Endothelial cell of umbilical vein (primary cell): ENCODE data around the gene EP400. TPM values are rescaled to one million over a fixed set of nuclear protein-coding genes. Genes with fewer than 3 reads are reported as not detected.

Source experiments
- BruUV-seq: library from RNA; stranded (reverse); fragments of 400-500 nt; replicated peaks from 2 replicates; lab custom pipeline; 2021; lab: Mats Ljungman, UMichigan
- CTCF ChIA-PET: fragments of 300-600, 350-600 bp; sonication (Branson Sonifier 250); formaldehyde crosslinking; loops from one replicate; lab custom pipeline; 2021; ENCODE audit warnings: antibody characterized with exemption, inconsistent platforms; lab: Charles Lee
- POLR2A ChIA-PET: fragments of 300-600, 350-600 bp; sonication (Branson Sonifier 250); formaldehyde crosslinking; loops from one replicate; lab custom pipeline; 2021; ENCODE audit warnings: antibody characterized with exemption, inconsistent platforms; lab: Charles Lee
- DNase-seq: peaks from one replicate; pipeline ENCODE4 v3.0.0-alpha.2; 2011; ENCODE audit warnings: low read depth, low spot score
- FAIRE-seq: peaks from 2 replicates; lab custom pipeline; 2011; peaks lifted over from hg19 to GRCh38; lab: Jason Lieb, UNC
- H2AFZ ChIP-seq: 2 replicates; pipeline ENCODE4 v1.6.0; 2012; ENCODE audit warnings: low read depth, low read length, control low read depth, inconsistent platforms
- H3K27ac ChIP-seq: 2 replicates; pipeline ENCODE4 v1.5.1; 2011; ENCODE audit warnings: low read depth, mild to moderate bottlenecking, control low read depth, low read length, moderate library complexity; ENCODE audit not compliant: insufficient read depth
- H3K27me3 ChIP-seq, 2 experiments: 2 replicates each; pipeline versions ENCODE4 v1.6.0 to v1.6.1; 2011; ENCODE audit warnings: low read length in 2 of 2, mixed read lengths in 1 of 2; ENCODE audit not compliant: control insufficient read depth in 2 of 2, insufficient read depth in 2 of 2
- H3K36me3 ChIP-seq, 2 experiments: 2 replicates in 1 of 2; 3 replicates in 1 of 2; pipeline ENCODE4 v1.5.1; 2011; ENCODE audit warnings: low read length in 2 of 2, mild to moderate bottlenecking in 1 of 2, moderate library complexity in 1 of 2; ENCODE audit not compliant: control insufficient read depth in 2 of 2, insufficient read depth in 2 of 2; ENCODE audit errors: extremely low read depth in 1 of 2
- H3K4me1 ChIP-seq: 3 replicates; pipeline ENCODE4 v1.5.1; 2011; ENCODE audit warnings: mild to moderate bottlenecking, low read length; ENCODE audit not compliant: control insufficient read depth, insufficient read depth; ENCODE audit errors: extremely low read depth
- H3K4me2 ChIP-seq: 2 replicates; pipeline ENCODE4 v1.6.1; 2011; ENCODE audit warnings: low read length, control low read depth, mixed read lengths; ENCODE audit not compliant: insufficient read depth
- H3K4me3 ChIP-seq, 3 experiments: fragments of 200-600 bp in 1 of 3; sonication (generic), shearing (Covaris generic) in 1 of 3; replicated peaks in 1 of 3; 2 replicates each; pipeline ENCODE4 v1.5.1; 2011 to 2016; ENCODE audit warnings: control low read depth in 3 of 3, low read length in 3 of 3, mild to moderate bottlenecking in 2 of 3, inconsistent platforms in 1 of 3, low read depth in 1 of 3, moderate library complexity in 1 of 3; ENCODE audit not compliant: insufficient read depth in 1 of 3
- H3K79me2 ChIP-seq: 2 replicates; pipeline ENCODE4 v1.6.0; 2012; ENCODE audit warnings: low read length, inconsistent platforms; ENCODE audit not compliant: control insufficient read depth, insufficient read depth
- H3K9ac ChIP-seq: replicated peaks from 2 replicates; pipeline ENCODE3; 2011; ENCODE audit warnings: low read length, control low read depth; ENCODE audit not compliant: insufficient read depth; ENCODE audit errors: extremely low read depth
- H3K9me1 ChIP-seq: replicated peaks from 3 replicates; pipeline ENCODE4 v1.6.0; 2011; ENCODE audit warnings: mild to moderate bottlenecking, low read length; ENCODE audit not compliant: control insufficient read depth, insufficient read depth; ENCODE audit errors: extremely low read depth
- H3K9me3 ChIP-seq: replicated peaks from 2 replicates; pipeline ENCODE4 v1.5.1; 2012; ENCODE audit warnings: low read length, inconsistent platforms; ENCODE audit not compliant: control insufficient read depth, insufficient read depth
- H4K20me1 ChIP-seq: replicated peaks from 2 replicates; pipeline ENCODE3; 2011; ENCODE audit warnings: mild to moderate bottlenecking, low read length; ENCODE audit not compliant: control insufficient read depth, insufficient read depth; ENCODE audit errors: extremely low read depth
- EZH2 ChIP-seq: IDR thresholded peaks from 2 replicates; pipeline ENCODE4 v1.6.1; 2012; ENCODE audit warnings: borderline replicate concordance, low read depth, mild to moderate bottlenecking, moderate library complexity, low read length, inconsistent platforms; ENCODE audit not compliant: severe bottlenecking
- FOS ChIP-seq: IDR thresholded peaks from 2 replicates; pipeline ENCODE4 v1.6.1; 2011; ENCODE audit warnings: mild to moderate bottlenecking, low read length, moderate library complexity, borderline replicate concordance; ENCODE audit not compliant: insufficient read depth
- GATA2 ChIP-seq: IDR thresholded peaks from 2 replicates; pipeline ENCODE4 v1.7.0; 2011; ENCODE audit warnings: low read depth, mild to moderate bottlenecking, moderate library complexity, mixed read lengths, low read length; ENCODE audit not compliant: insufficient read length, insufficient read depth
- JUN ChIP-seq: IDR thresholded peaks from 2 replicates; pipeline ENCODE4 v1.6.1; 2011; ENCODE audit warnings: borderline replicate concordance, low read depth; ENCODE audit not compliant: insufficient read length, insufficient read depth
- MYC ChIP-seq: IDR thresholded peaks from one replicate; pipeline ENCODE4 v1.6.1; 2011; ENCODE audit warnings: mild to moderate bottlenecking, low read depth, low read length
- POLR2A ChIP-seq: IDR thresholded peaks from 2 replicates; pipeline ENCODE4 v1.6.1; 2012; ENCODE audit warnings: low read depth, mild to moderate bottlenecking, control low read depth, low read length
- POLR2AphosphoS5 ChIP-seq: IDR thresholded peaks from 2 replicates; pipeline ENCODE4 v1.6.1; 2012; ENCODE audit warnings: low read depth, mild to moderate bottlenecking, control low read depth, low read length, moderate library complexity; ENCODE audit not compliant: insufficient read depth
- dilution Hi-C: fragments of 300-500 bp; cut with MboI; formaldehyde crosslinking; loops from one replicate; pipeline ENCODE4 v1.15.0; 2019; ENCODE audit warnings: low sequenced_read_pairs; ENCODE audit not compliant: extremely low pct_ligation_motif_present
- intact Hi-C: fragments of 100-400 bp; cut with micrococcal nuclease; formaldehyde crosslinking; loops from one replicate; pipeline ENCODE4 v1.10.0; 2022
- polyA plus RNA-seq, 4 experiments: library from polyadenylated mRNA; depleted of rRNA in 3 of 4; stranded (reverse) in 3 of 4; unstranded in 1 of 4; fragments of >200 nt; gene quantifications; 2 replicates each; pipeline versions ENCODE4 v1.2.1 to v1.2.3, GENCODE V29; 2011 to 2012; ENCODE audit warnings: missing spikeins in 1 of 4
- total RNA-seq: library from RNA; stranded (reverse); gene quantifications from 2 replicates; pipeline ENCODE4 v1.2.3, GENCODE V29; 2021
- TF ChIP-seq, protein P1 (sequence below): IDR thresholded peaks from 2 replicates; pipeline ENCODE4 v1.6.1; 2011; ENCODE audit not compliant: insufficient read depth, insufficient read length
- TF ChIP-seq, protein P2 (sequence below), 2 donors: IDR thresholded peaks; 1 replicate in 1 of 2; 2 replicates in 1 of 2; pipeline ENCODE4 v1.5.1; 2011; ENCODE audit warnings: low read length in 2 of 2, mild to moderate bottlenecking in 2 of 2, moderate library complexity in 2 of 2, control low read depth in 1 of 2, inconsistent platforms in 1 of 2, low read depth in 1 of 2; ENCODE audit not compliant: insufficient read depth in 1 of 2; ENCODE audit errors: extremely low read depth in 1 of 2

The EP400 gene
- total and polyA plus RNA-seq, 2 donors (not counting 3 experiments of a cell fraction or from before 2014, with no cell fraction given), result 9.0 to 57.7 TPM

DNA sequence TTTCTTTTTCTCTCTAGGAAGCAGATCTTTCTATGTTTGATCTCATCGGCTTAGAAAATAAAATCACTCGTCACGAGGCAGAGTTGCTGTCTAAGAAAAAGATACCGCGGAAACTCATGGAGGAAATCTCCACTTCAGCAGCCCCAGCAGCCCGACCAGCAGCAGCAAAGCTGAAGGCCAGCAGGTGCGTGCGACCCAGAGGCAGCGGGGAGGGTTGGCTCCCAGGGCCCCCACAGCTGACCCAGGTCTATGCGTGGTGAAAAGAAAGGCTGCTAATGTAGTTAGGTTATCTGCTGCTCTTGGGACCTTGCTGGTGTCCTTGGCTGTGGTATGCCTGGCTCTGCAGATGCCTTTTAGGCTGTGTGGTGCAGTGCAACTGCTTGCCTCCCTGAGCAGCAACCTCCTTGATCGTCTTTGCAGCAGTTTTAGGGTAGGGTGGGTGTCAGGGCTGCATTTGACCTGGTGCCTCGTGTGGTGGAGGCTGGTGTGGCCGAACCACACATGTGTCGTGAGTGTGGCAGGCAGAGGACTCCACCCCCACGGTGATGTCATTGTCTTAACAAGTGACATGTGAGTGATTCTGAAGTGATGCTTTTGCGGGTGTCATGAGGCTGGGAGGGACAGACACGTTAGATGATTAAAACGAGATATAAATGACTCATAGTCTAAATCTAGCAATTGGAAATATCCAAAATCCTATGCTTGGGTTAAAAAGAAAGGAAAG is 68.6 kb downstream of the EP400 start:
- FAIRE-seq, result no peak
- Histone ChIP-seq H3K4me3 (no peak overlapping the region), H3K36me3 (peaks cover 11 to 49% of the 10 kb centered on the region in 2 experiments), H3K27me3 (no peaks in the 10 kb centered on the region), H4K20me1 (no peaks in the 10 kb centered on the region), H3K9ac (no peak overlapping the region), H3K4me2 (no peak overlapping the region), H2AFZ (no peak overlapping the region), H3K9me3 (no peaks in the 10 kb centered on the region), H3K27ac (no peak overlapping the region), H3K79me2 (no peaks in the 10 kb centered on the region), H3K4me1 (no peaks in the 10 kb centered on the region), H3K9me1 (no peaks in the 10 kb centered on the region)
- DNase-seq, result no peak
- dilution Hi-C loops (no loop called here), intact Hi-C loops (no loop called here)
- POLR2A ChIA-PET, result no interaction called here
- TF ChIP-seq GATA2, result no peak
- no peak for TF ChIP-seq JUN
- no peak for TF ChIP-seq MYC
- CTCF ChIA-PET, result no interaction called here
- BruUV-seq, result no TSS peak

DNA sequence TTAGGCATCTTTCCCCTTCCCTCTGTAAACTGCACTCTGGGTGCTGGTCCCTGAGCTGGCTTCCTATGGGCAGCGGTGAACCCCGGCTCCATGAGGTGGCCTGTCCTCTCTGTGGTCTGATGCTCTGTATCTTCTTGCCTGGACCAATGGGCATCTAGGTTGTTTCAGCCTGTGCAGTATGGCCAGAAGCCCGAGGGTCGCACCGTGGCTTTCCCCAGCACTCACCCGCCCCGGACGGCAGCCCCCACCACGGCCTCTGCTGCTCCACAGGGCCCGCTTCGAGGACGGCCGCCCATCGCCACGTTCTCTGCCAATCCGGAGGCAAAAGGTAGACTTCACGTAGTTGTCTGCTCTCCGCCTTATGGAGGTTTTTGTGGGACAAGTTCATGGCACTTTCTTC is 70.1 kb downstream of the EP400 start:
- Histone ChIP-seq H3K27me3 (no peaks in the 10 kb centered on the region), H3K9ac (no peak overlapping the region), H3K4me1 (no peaks in the 10 kb centered on the region), H4K20me1 (no peaks in the 10 kb centered on the region), H2AFZ (no peak overlapping the region), H3K79me2 (no peaks in the 10 kb centered on the region), H3K9me1 (no peaks in the 10 kb centered on the region), H3K4me2 (no peak overlapping the region), H3K27ac (no peak overlapping the region), H3K4me3 (no peak overlapping the region), H3K9me3 (no peaks in the 10 kb centered on the region), H3K36me3 (peaks cover 8 to 45% of the 10 kb centered on the region in 2 experiments)
- BruUV-seq, result no TSS peak
- dilution Hi-C loops (no loop called here), intact Hi-C loops (no loop called here)
- TF ChIP-seq JUN (no peak), GATA2 (no peak), FOS (no peak), POLR2AphosphoS5 (no peak), MYC (no peak), POLR2A (no peak), EZH2 (no peak)
- TF ChIP-seq, protein P1, sequence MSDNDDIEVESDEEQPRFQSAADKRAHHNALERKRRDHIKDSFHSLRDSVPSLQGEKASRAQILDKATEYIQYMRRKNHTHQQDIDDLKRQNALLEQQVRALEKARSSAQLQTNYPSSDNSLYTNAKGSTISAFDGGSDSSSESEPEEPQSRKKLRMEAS, result no peak
- TF ChIP-seq, protein P2, sequence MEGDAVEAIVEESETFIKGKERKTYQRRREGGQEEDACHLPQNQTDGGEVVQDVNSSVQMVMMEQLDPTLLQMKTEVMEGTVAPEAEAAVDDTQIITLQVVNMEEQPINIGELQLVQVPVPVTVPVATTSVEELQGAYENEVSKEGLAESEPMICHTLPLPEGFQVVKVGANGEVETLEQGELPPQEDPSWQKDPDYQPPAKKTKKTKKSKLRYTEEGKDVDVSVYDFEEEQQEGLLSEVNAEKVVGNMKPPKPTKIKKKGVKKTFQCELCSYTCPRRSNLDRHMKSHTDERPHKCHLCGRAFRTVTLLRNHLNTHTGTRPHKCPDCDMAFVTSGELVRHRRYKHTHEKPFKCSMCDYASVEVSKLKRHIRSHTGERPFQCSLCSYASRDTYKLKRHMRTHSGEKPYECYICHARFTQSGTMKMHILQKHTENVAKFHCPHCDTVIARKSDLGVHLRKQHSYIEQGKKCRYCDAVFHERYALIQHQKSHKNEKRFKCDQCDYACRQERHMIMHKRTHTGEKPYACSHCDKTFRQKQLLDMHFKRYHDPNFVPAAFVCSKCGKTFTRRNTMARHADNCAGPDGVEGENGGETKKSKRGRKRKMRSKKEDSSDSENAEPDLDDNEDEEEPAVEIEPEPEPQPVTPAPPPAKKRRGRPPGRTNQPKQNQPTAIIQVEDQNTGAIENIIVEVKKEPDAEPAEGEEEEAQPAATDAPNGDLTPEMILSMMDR (IDR thresholded peaks at IDR 0.05; ENCODE audit: extremely low read depth in 1 of 2, insufficient read depth in 1 of 2, low read depth in 1 of 2, low read length in 2 of 2), result no peak
- ChIA-PET POLR2A (no interaction called here), CTCF (no interaction called here)
- FAIRE-seq (no peak), DNase-seq (no peak)
